H1 (cell line): ENCODE results near the gene TP53BP2. TPM values are rescaled to one million over a fixed set of nuclear protein-coding genes. Genes with fewer than 3 reads are reported as not detected.

Experiments
- CTCF ChIA-PET: fragments of 300-600 bp; sonication (Branson Sonifier 250); formaldehyde crosslinking; loops from one replicate; lab custom pipeline; 2021; ENCODE audit not compliant: partially characterized antibody; lab: Charles Lee
- POLR2A ChIA-PET: fragments of 300-600 bp; sonication (Branson Sonifier 250); formaldehyde crosslinking; loops from one replicate; lab custom pipeline; 2021; ENCODE audit warnings: inconsistent platforms; ENCODE audit not compliant: partially characterized antibody; lab: Charles Lee
- DNase-seq, 2 experiments: peaks; one replicate each; pipeline versions ENCODE4 v3.0.0 to v3.0.0-alpha.2; 2010 to 2022; ENCODE audit warnings: low spot score in 2 of 2, low read depth in 1 of 2, mixed read lengths in 1 of 2
- FAIRE-seq: peaks from 2 replicates; lab custom pipeline; 2011; peaks lifted over from hg19 to GRCh38; lab: Jason Lieb, UNC
- H2AFZ ChIP-seq: 2 replicates; pipeline ENCODE4 v1.8.1; 2012; ENCODE audit warnings: low read length, inconsistent platforms
- H2AK5ac ChIP-seq: 2 replicates; pipeline ENCODE4 v1.6.1; 2013; ENCODE audit warnings: low read depth, low read length
- H2BK120ac ChIP-seq: replicated peaks from 2 replicates; pipeline ENCODE3; 2013; ENCODE audit warnings: low read depth, low read length, inconsistent platforms
- H2BK12ac ChIP-seq: 2 replicates; pipeline ENCODE4 v1.6.1; 2013; ENCODE audit warnings: low read depth, low read length
- H2BK15ac ChIP-seq: 2 replicates; pipeline ENCODE4 v1.6.1; 2013; ENCODE audit warnings: low read length
- H2BK20ac ChIP-seq: 2 replicates; pipeline ENCODE4 v1.6.1; 2013; ENCODE audit warnings: low read length
- H2BK5ac ChIP-seq: 2 replicates; pipeline ENCODE4 v1.6.1; 2013; ENCODE audit warnings: low read depth, low read length
- H3K14ac ChIP-seq: 2 replicates; pipeline ENCODE4 v1.6.1; 2013; ENCODE audit warnings: inconsistent platforms; ENCODE audit not compliant: insufficient read length
- H3K18ac ChIP-seq: 2 replicates; pipeline ENCODE4 v1.6.1; 2013; ENCODE audit warnings: low read length; ENCODE audit errors: extremely low read depth
- H3K23ac ChIP-seq: 2 replicates; pipeline ENCODE4 v1.6.1; 2013; ENCODE audit warnings: inconsistent platforms; ENCODE audit not compliant: insufficient read length
- H3K23me2 ChIP-seq: 2 replicates; pipeline ENCODE4 v1.6.1; 2013; ENCODE audit warnings: low read depth, low read length
- H3K27ac ChIP-seq: 2 replicates; pipeline ENCODE4 v1.6.1; 2011; ENCODE audit warnings: low read depth, low read length, inconsistent platforms
- H3K27me3 ChIP-seq, 4 experiments: replicated peaks in 1 of 4; 1 replicate in 1 of 4; 2 replicates in 3 of 4; pipeline versions ENCODE4 v1.6.1 to v1.8.1; 2011 to 2013; ENCODE audit warnings: low read length in 3 of 4, mild to moderate bottlenecking in 3 of 4, inconsistent platforms in 2 of 4, mixed read lengths in 2 of 4, moderate library complexity in 1 of 4; ENCODE audit not compliant: control insufficient read depth in 3 of 4, insufficient read depth in 3 of 4; ENCODE audit errors: extremely low read depth in 1 of 4
- H3K36me3 ChIP-seq, 4 experiments: 2 replicates each; pipeline versions ENCODE4 v1.6.1 to v1.8.1; 2011 to 2013; ENCODE audit warnings: mild to moderate bottlenecking in 4 of 4, low read length in 3 of 4, moderate library complexity in 2 of 4, control low read depth in 1 of 4, inconsistent platforms in 1 of 4; ENCODE audit not compliant: insufficient read depth in 4 of 4, control insufficient read depth in 2 of 4
- H3K4ac ChIP-seq: replicated peaks from 2 replicates; pipeline ENCODE3; 2013; ENCODE audit warnings: low read length, low read depth, mixed read lengths, inconsistent platforms; ENCODE audit not compliant: insufficient read length
- H3K4me1 ChIP-seq, 4 experiments: replicated peaks in 1 of 4; 1 replicate in 1 of 4; 2 replicates in 3 of 4; pipeline versions ENCODE4 v1.6.1 to v1.8.1; 2011 to 2013; ENCODE audit warnings: low read length in 3 of 4, inconsistent platforms in 2 of 4, mixed read lengths in 1 of 4; ENCODE audit not compliant: insufficient read depth in 4 of 4, control insufficient read depth in 3 of 4
- H3K4me2 ChIP-seq, 2 experiments: 2 replicates each; pipeline versions ENCODE4 v1.6.1 to v1.8.1; 2011 to 2013; ENCODE audit warnings: low read depth in 2 of 2, low read length in 2 of 2, control low read depth in 1 of 2, inconsistent platforms in 1 of 2, mild to moderate bottlenecking in 1 of 2; ENCODE audit not compliant: insufficient read depth in 1 of 2
- H3K4me3 ChIP-seq, 4 experiments: fragments of 200-600, 300-600 bp in 1 of 4; sonication (generic), shearing (Covaris generic), sonication (Bioruptor Twin) in 1 of 4; 2 replicates each; pipeline versions ENCODE4 v1.5.1 to v1.8.1; 2011 to 2016; ENCODE audit warnings: low read length in 4 of 4, low read depth in 3 of 4, control low read depth in 2 of 4, inconsistent platforms in 2 of 4, mild to moderate bottlenecking in 2 of 4, mixed read lengths in 1 of 4, moderate library complexity in 1 of 4; ENCODE audit not compliant: insufficient read depth in 2 of 4; ENCODE audit errors: extremely low read depth in 1 of 4
- H3K56ac ChIP-seq: replicated peaks from 2 replicates; pipeline ENCODE3; 2013; ENCODE audit warnings: low read depth, mild to moderate bottlenecking, mixed read lengths, low read length, inconsistent platforms; ENCODE audit not compliant: insufficient read length
- H3K79me1 ChIP-seq: 2 replicates; pipeline ENCODE4 v1.6.1; 2013; ENCODE audit warnings: low read depth, low read length, control low read depth
- H3K79me2 ChIP-seq, 2 experiments: 2 replicates each; pipeline versions ENCODE4 v1.6.1 to v1.8.1; 2012 to 2013; ENCODE audit warnings: low read length in 2 of 2, mild to moderate bottlenecking in 2 of 2, inconsistent platforms in 1 of 2; ENCODE audit not compliant: insufficient read depth in 2 of 2, control insufficient read depth in 1 of 2
- H3K9ac ChIP-seq, 4 experiments: replicated peaks in 1 of 4; 1 replicate in 1 of 4; 2 replicates in 3 of 4; pipeline versions ENCODE4 v1.6.1 to v1.8.1; 2011 to 2013; ENCODE audit warnings: low read depth in 3 of 4, low read length in 3 of 4, control low read depth in 2 of 4, mild to moderate bottlenecking in 2 of 4, moderate library complexity in 2 of 4, inconsistent platforms in 1 of 4; ENCODE audit errors: extremely low read depth in 1 of 4
- H3K9me3 ChIP-seq, 2 experiments: 2 replicates each; pipeline versions ENCODE4 v1.6.1 to v1.8.1; 2012 to 2013; ENCODE audit warnings: mild to moderate bottlenecking in 2 of 2, moderate library complexity in 2 of 2, control low read depth in 1 of 2, inconsistent platforms in 1 of 2, low read depth in 1 of 2, low read length in 1 of 2, mixed read lengths in 1 of 2; ENCODE audit not compliant: insufficient read depth in 2 of 2
- H4K20me1 ChIP-seq, 2 experiments: replicated peaks in 1 of 2; 2 replicates each; pipeline versions ENCODE3 to v1.8.1; 2011 to 2013; ENCODE audit warnings: inconsistent platforms in 2 of 2, low read length in 2 of 2, mild to moderate bottlenecking in 1 of 2; ENCODE audit not compliant: insufficient read depth in 2 of 2, control insufficient read depth in 1 of 2
- H4K5ac ChIP-seq: 2 replicates; pipeline ENCODE4 v1.6.1; 2013; ENCODE audit warnings: low read length, low read depth, mixed read lengths, inconsistent platforms; ENCODE audit not compliant: insufficient read length
- H4K8ac ChIP-seq: 2 replicates; pipeline ENCODE4 v1.8.0; 2013; ENCODE audit warnings: mild to moderate bottlenecking, moderate library complexity, low read length, inconsistent platforms; ENCODE audit not compliant: insufficient read depth; ENCODE audit errors: extremely low read depth
- H4K91ac ChIP-seq: replicated peaks from 2 replicates; pipeline ENCODE3; 2013; ENCODE audit warnings: low read length, mixed read lengths, inconsistent platforms; ENCODE audit not compliant: insufficient read length
- ATF2 ChIP-seq: IDR thresholded peaks from 2 replicates; pipeline ENCODE4 v1.6.1; 2012; ENCODE audit warnings: low read length, inconsistent platforms
- KDM5A ChIP-seq: fragments of 200-600 bp; IDR thresholded peaks from 2 replicates; pipeline ENCODE4 v1.7.1; 2012; ENCODE audit warnings: mild to moderate bottlenecking, low read length, inconsistent platforms, mixed read lengths
- WGBS, 2 experiments: shearing (Covaris generic) in 1 of 2; methylation state at CpG; one replicate each; pipeline versions ENCODE4 v1.1.6 to v1.1.7; 2013 to 2015; ENCODE audit warnings: low lambda C conversion rate in 2 of 2, mixed read lengths in 2 of 2, inconsistent platforms in 1 of 2, low coverage in 1 of 2, missing lambda C conversion rate in 1 of 2; ENCODE audit not compliant: insufficient replicate concordance in 2 of 2, insufficient coverage in 1 of 2, insufficient read length in 1 of 2; ENCODE audit errors: extremely low coverage in 1 of 2, missing lambda C conversion rate in 1 of 2; 5-methylcytosine and 5-hydroxymethylcytosine counted together
- polyA plus RNA-seq, 7 experiments: library from polyadenylated mRNA; depleted of rRNA in 3 of 7; stranded (reverse) in 5 of 7; unstranded in 2 of 7; fragments of >200 nt in 5 of 7; fragments of 200-250 nt in 2 of 7; gene quantifications; 1 replicate in 5 of 7; 2 replicates in 1 of 7; 4 replicates in 1 of 7; pipeline versions ENCODE4 v1.2.1 to v1.2.3, GENCODE V29; 2011 to 2013; ENCODE audit warnings: missing spikeins in 2 of 7, mixed read lengths in 2 of 7
- total RNA-seq: library from RNA; stranded (reverse); fragmentation: NEBNext Ultra II Directional; extraction: Animal tissue kit (Norgen Biotek cat#: 25700); gene quantifications from 2 replicates; pipeline ENCODE4 v1.2.1, GENCODE V29; 2021

Gene TP53BP2
- total and polyA plus RNA-seq, 2 of the 8 experiments (the other 6 are each of a cell fraction or from before 2014, with no cell fraction given), result 18.0 to 38.7 TPM

- H4K8ac ChIP-seq, result no peak overlapping the region
- no peak for FAIRE-seq
Measured at GRCh38 chr1:223872308-223872901, 26.7 kb upstream of the TP53BP2 start.

More at GRCh38 chr1:223872308-223872901, 26.7 kb upstream of the TP53BP2 start:
- Histone ChIP-seq H3K9me3 (peaks cover 0 to 8% of the 10 kb centered on the region in 2 experiments; a peak in 2 of 4 replicates), H3K4me3 (no peak overlapping the region), H3K27ac (no peak overlapping the region), H3K23ac (no peak overlapping the region), H4K20me1 (no peaks in the 10 kb centered on the region), H3K79me2 (no peaks in the 10 kb centered on the region), H2AK5ac (no peak overlapping the region), H2BK5ac (no peak overlapping the region), H3K9ac (no peak overlapping the region), H4K5ac (no peak overlapping the region), H3K4me2 (no peak overlapping the region), H3K4ac (no peak overlapping the region), H2BK15ac (no peak overlapping the region), H2BK20ac (no peak overlapping the region), H3K79me1 (no peaks in the 10 kb centered on the region), H3K18ac (no peak overlapping the region), H3K56ac (no peak overlapping the region), H2AFZ (no peak overlapping the region), H4K91ac (no peak overlapping the region), H3K23me2 (no peaks in the 10 kb centered on the region), H3K36me3 (no peaks in the 10 kb centered on the region), H2BK12ac (no peak overlapping the region), H2BK120ac (no peak overlapping the region), H3K14ac (no peak overlapping the region), H3K27me3 (no peaks in the 10 kb centered on the region), H3K4me1 (peaks cover 0 to 9% (median 6%) of the 10 kb centered on the region in 4 experiments; a peak in 4 of 7 replicates)
- POLR2A ChIA-PET, result no interaction called here
- TF ChIP-seq KDM5A (no peak), ATF2 (no peak)
- no peak for DNase-seq
- CTCF ChIA-PET, result no interaction called here
- WGBS, 2 experiments, result 80% methylated on average over 5 of the region's 5 CpGs; no CpG with 5 or more reads in 1 of the 2 experiments
